A673 (cell line): ENCODE measurements around the gene POLE2.

Experiments
- EZH2 ChIP-seq: fragments of 200-600 bp; sonication (generic); IDR thresholded peaks from 2 replicates; pipeline ENCODE4 v1.6.1; 2017; ENCODE audit warnings: borderline replicate concordance, low read depth, mild to moderate bottlenecking, mixed read lengths, antibody characterized with exemption, low read length; ENCODE audit not compliant: poor library complexity, severe bottlenecking
- TF ChIP-seq, protein P1 (sequence below): fragments of 300-800, 200-600 bp; sonication (generic); conservative IDR thresholded peaks from 2 replicates; pipeline ENCODE4 v1.5.1; 2017; ENCODE audit warnings: low read depth, mild to moderate bottlenecking, antibody characterized with exemption, low read length, moderate library complexity, mixed read lengths

DNA sequence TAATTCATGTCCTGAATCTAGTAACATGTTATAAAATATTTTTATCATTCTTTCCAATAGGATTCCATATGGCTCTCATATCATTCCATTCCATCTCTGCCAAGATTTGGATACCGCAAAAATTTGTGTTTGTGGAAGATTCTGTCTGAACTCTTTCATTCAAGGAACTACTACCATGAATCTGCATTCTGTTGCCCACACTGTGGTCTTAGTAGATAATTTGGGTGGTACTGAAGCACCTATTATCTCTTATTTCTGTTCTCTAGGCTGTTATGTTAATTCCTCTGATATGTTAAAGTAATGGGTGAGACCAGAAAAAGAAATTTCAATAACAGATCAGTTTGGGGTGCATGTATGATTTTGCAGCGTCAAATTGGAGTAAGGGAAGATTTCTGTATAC lies 73.8 kb downstream of the POLE2 start:
- TF ChIP-seq, protein P1, sequence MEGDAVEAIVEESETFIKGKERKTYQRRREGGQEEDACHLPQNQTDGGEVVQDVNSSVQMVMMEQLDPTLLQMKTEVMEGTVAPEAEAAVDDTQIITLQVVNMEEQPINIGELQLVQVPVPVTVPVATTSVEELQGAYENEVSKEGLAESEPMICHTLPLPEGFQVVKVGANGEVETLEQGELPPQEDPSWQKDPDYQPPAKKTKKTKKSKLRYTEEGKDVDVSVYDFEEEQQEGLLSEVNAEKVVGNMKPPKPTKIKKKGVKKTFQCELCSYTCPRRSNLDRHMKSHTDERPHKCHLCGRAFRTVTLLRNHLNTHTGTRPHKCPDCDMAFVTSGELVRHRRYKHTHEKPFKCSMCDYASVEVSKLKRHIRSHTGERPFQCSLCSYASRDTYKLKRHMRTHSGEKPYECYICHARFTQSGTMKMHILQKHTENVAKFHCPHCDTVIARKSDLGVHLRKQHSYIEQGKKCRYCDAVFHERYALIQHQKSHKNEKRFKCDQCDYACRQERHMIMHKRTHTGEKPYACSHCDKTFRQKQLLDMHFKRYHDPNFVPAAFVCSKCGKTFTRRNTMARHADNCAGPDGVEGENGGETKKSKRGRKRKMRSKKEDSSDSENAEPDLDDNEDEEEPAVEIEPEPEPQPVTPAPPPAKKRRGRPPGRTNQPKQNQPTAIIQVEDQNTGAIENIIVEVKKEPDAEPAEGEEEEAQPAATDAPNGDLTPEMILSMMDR: no peak
- no peak for TF ChIP-seq EZH2
